HG03280 (cell line): ENCODE measurements around the gene ZFYVE1.
"Not testable (repeated sequence)": the region's sequence is repeated elsewhere in the genome, so short reads cannot be mapped to it uniquely, and the experiment has no call there.

ENCODE experiments used
- ATAC-seq: cut with Tn5 transposase; IDR thresholded peaks from one replicate; pipeline ENCODE4 v1.9.1; 2021; ENCODE audit warnings: mild to moderate bottlenecking, moderate library complexity; ENCODE audit not compliant: unreplicated experiment

Gene ZFYVE1

GRCh38 chr14:73026845-73027542, at the start of gene ZFYVE1:
Gene ZFYVE1, minus strand, starts transcription at chr14:73027106. Its CDS starts 2,598 bp downstream, at chr14:73024508.
- peak; percentile 95 for ATAC-seq

DNA sequence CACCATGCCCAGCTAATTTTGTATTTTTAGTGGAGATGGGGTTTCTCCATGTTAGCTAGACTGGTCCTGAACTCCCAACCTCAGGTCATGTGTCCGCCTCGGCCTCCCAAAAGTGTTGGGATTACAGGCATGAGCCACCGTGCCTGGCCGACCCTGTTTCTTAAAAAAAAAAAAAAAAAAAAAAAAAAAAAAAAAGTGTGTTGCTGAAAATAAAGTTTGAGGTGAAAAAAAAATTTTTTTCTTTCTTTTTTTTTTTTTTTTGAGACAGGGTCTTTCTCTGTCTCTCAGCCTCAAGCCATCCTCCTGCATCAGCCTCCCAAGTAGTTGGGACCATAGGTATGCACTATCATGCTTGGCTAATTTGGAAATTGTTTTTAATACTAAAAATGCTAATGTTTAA, 42.7 kb upstream of the ZFYVE1 start:
- ATAC-seq: no peak

DNA sequence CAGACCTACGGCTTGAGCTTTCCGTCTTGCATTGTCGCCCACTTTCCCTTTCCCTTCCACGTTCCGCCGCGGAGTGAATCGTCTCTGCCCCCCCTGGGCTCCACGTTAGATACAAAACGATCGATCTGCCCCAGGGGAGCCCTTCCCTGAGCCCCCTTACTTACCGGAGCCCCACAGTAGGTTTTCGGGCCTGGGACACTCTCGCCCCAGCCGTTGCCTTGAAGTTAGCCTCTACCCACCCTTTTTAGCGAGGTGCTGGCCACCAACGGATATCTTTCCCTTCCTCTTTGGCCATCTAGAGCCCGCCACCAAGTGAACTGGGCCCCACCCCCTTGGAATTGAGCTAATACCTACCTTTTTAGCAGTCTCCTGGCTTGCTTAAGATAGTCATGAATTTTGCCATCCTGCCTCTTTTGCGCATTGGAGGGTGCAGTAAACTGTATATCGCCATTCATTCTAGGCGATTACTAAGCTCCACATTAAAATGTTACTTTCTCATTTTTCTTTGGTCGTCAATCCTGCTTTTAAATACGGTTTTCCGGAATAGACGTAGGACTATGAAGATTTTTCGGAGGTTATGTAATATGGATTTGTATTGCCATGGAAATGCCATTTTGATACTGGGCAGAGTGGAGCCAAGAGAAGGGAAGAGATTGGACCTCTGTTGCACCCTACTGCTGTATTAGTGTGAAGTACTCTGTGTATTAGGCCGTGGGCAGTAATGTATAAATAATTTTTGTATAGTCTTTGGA, 32.2 kb upstream of the ZFYVE1 start:
- ATAC-seq: peak; percentile 15

GRCh38 chr14:73058224-73058921, 31.5 kb upstream of the ZFYVE1 start, which contains the start of gene RBM25:
Gene RBM25, plus strand, starts transcription at chr14:73058534. Its CDS starts 13,108 bp downstream, at chr14:73071642.
- ATAC-seq: peak; percentile 93

- ATAC-seq: no peak
Observed at GRCh38 chr14:73057944-73058223, 31.0 kb upstream of the ZFYVE1 start.

GRCh38 chr14:73055251-73055650, 28.3 kb upstream of the ZFYVE1 start:
- no peak for ATAC-seq

DNA sequence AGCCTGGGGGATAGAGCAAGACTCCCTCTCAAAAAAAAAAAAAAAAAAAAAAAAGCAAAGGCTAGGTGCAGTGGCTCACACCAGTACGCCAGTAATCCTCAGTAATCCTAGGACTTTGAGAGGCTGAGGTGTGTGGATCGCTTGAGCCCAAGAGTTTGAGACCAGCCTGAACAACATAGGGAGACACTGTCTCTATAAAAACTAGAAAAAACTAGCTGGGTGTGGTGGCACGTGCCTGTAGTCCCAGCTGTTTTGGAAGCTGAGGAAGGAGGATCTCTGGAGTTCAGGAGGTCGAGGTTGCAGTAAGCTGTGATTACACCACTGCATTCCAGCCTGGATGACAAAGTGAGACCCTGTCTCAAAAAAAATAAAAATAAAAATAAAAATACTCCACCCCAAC, 22.5 kb upstream of the ZFYVE1 start:
- ATAC-seq: no peak

DNA sequence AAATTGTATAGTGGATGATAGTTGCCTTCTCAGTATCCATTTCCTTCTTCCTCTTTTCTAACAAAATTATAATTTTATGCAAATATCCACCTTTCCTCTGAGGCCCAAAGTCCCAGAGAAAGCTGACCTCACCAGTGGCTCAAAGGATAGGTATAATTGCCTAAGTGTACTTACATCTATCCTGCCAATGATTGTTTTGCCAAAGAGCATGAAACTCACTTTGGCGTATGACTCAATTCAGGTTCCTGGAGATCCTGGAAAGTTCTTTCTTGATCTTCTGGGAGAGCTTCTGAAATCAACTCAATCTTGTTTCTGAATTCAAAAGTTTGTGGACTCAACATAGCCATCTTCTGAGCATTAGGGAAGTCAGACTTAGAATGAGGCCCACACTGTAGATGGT, 20.9 kb upstream of the ZFYVE1 start:
- ATAC-seq: no peak

GRCh38 chr14:73036706-73037450, 10.0 kb upstream of the ZFYVE1 start:
- not testable (repeated sequence) for ATAC-seq

GRCh38 chr14:73027984-73028383, 1.1 kb upstream of the ZFYVE1 start:
- no peak for ATAC-seq

DNA sequence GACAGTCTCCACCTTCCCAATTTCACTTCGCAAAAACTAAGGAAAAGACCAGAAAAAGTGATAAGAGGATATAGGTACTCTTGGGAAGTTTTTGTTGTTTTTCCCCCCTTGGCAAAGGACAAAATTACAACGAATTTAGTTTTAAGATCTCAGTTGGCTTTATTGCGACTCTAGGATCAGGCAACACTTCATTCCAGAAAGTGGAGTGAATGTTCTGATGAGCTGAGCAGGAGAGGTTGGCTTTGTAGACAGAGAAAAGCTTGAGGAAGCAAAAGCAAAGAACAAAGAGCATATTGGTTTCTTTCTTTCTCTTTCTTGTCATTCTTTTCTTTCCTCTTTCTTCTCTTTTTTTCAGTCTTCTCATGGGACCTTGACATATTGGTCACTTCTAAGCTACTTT, 640 bp upstream of the ZFYVE1 start:
- ATAC-seq: no peak

DNA sequence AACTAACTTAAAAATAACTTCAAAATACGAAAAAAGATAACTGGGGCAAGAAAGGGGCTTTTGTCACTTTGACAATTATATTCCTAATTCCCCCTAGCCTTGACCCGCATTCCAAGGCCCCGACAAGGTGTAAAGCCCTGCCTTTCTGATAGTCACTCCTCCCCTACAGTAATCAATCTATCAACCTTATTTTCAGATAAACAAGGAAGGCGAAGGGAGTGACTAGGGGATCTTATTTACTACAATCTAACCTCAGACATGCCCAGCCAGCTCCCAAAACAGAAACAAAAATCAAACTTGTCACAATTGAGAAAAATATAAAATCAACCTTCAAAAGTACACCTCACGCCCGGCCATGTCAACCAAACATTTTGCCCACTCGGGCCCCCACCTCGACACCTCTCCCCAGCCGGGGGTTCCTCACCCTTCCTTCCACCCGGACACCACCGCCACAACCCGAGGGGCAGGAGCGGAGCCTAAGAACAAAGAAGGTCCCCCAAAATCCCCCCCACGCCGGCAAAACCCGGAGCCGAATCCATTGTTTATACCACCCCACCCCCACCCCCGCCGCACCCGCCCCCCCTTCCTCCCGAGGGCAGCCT, 562 bp downstream of the ZFYVE1 start:
- no peak for ATAC-seq

DNA sequence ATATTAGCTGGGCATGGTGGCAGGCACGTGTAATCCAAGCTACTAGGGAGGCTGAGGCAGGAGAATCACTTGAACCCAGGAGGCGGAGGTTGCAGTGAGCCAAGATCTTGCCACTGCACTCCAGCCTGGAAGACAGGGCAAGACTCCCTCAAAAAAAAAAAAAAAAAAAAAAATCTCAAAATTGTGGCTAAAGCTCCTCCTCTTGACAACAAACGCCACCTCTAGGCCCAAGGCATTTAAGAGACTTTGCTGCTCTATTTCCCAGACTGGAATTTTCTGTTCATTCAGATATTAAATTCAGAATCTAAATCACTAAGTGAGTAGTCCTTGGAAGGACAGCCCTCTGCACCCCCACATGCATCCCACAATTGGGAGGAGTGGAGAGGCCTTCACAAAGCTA, 1.4 kb downstream of the ZFYVE1 start:
- no peak for ATAC-seq

DNA sequence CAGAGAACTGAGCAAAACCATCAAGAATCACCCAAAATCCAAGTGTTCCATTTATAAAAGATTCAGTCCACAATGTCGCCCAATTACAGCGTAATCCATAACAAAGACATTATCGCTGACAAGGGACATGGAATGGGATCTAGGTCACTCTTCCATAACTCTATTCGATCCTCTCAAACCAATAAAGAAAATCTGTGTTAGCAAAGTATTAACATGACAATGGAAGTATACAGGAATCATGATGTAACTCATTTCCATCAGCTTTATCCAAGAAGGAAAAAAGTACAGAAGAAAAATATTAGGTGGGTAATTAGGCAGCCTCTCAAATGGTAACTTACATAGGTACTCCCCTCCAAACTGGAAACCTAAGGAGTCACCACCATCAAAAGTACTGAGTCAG, 4.9 kb downstream of the ZFYVE1 start:
- no peak for ATAC-seq

GRCh38 chr14:73016011-73016410, 10.9 kb downstream of the ZFYVE1 start:
- ATAC-seq: not testable (repeated sequence)

GRCh38 chr14:73015552-73015951, 11.4 kb downstream of the ZFYVE1 start:
- ATAC-seq: not testable (repeated sequence)

GRCh38 chr14:73014105-73014504, 12.8 kb downstream of the ZFYVE1 start:
- ATAC-seq: peak; percentile 76

GRCh38 chr14:73011189-73011588, 15.7 kb downstream of the ZFYVE1 start:
- ATAC-seq: not testable (repeated sequence)

- ATAC-seq: no peak
Observed at GRCh38 chr14:73008501-73008900, 18.4 kb downstream of the ZFYVE1 start.

GRCh38 chr14:73007835-73008234, 19.1 kb downstream of the ZFYVE1 start:
- no peak for ATAC-seq

- not testable (repeated sequence) for ATAC-seq
Observed at GRCh38 chr14:73004641-73005040, 22.3 kb downstream of the ZFYVE1 start.
